Stimulated activated CD4-positive, alpha-beta T cell treated with anti-CD3 and anti-CD28 coated beads, Interleukin-4, amount 100 ng/mL, for 4 hours (primary cell): Measurements from ENCODE around the gene SLC27A2.
"Not testable (repeated sequence)": the region's sequence is repeated elsewhere in the genome, so short reads cannot be mapped to it uniquely, and the experiment has no call there.

Source experiments
- DNase-seq, 2 experiments: peaks; one replicate each; pipeline ENCODE4 v3.0.0-alpha.2; 2020

Gene SLC27A2

GRCh38 chr15:50164458-50164857, 17.5 kb upstream of the SLC27A2 start:
- no peak for DNase-seq

- no peak for DNase-seq
Observed at GRCh38 chr15:50166216-50166615, 15.8 kb upstream of the SLC27A2 start.

- no peak for DNase-seq
Observed at GRCh38 chr15:50167110-50167509, 14.9 kb upstream of the SLC27A2 start.

- DNase-seq: no peak
Observed at GRCh38 chr15:50168379-50168778, 13.6 kb upstream of the SLC27A2 start.

GRCh38 chr15:50168783-50169411, 13.1 kb upstream of the SLC27A2 start:
- DNase-seq: no peak

GRCh38 chr15:50172360-50172895, 9.6 kb upstream of the SLC27A2 start:
- not testable (repeated sequence) for DNase-seq

- DNase-seq: no peak
Observed at GRCh38 chr15:50176869-50177268, 5.1 kb upstream of the SLC27A2 start.

- DNase-seq: no peak
Observed at GRCh38 chr15:50180091-50180490, 1.9 kb upstream of the SLC27A2 start.

- no peak for DNase-seq
Observed at GRCh38 chr15:50180582-50180981, 1.4 kb upstream of the SLC27A2 start.

GRCh38 chr15:50181201-50181968, 611 bp upstream of the SLC27A2 start:
- no peak for DNase-seq

- DNase-seq: peak; percentile 27 to 34
Observed at GRCh38 chr15:50182219-50183013, 420 bp downstream of the SLC27A2 start.

GRCh38 chr15:50183112-50183794, 1.3 kb downstream of the SLC27A2 start:
- peak in 1 of 2 experiments; percentile 17 for DNase-seq

GRCh38 chr15:50184863-50185504, 3.0 kb downstream of the SLC27A2 start:
- no peak for DNase-seq

- no peak for DNase-seq
Observed at GRCh38 chr15:50186090-50186489, 4.1 kb downstream of the SLC27A2 start.

GRCh38 chr15:50186752-50187151, 4.8 kb downstream of the SLC27A2 start:
- DNase-seq: no peak

GRCh38 chr15:50187525-50187924, 5.5 kb downstream of the SLC27A2 start:
- no peak for DNase-seq

- no peak for DNase-seq
Observed at GRCh38 chr15:50187997-50188396, 6.0 kb downstream of the SLC27A2 start.

- DNase-seq: not testable (repeated sequence)
Observed at GRCh38 chr15:50188793-50189192, 6.8 kb downstream of the SLC27A2 start.

- no peak for DNase-seq
Observed at GRCh38 chr15:50189633-50190032, 7.6 kb downstream of the SLC27A2 start.

GRCh38 chr15:50190166-50190570, 8.2 kb downstream of the SLC27A2 start:
- no peak for DNase-seq

- no peak for DNase-seq
Observed at GRCh38 chr15:50190723-50191122, 8.7 kb downstream of the SLC27A2 start.

- no peak for DNase-seq
Observed at GRCh38 chr15:50192164-50192563, 10.2 kb downstream of the SLC27A2 start.
